ENCODE data around the gene TTC14. TPM values are rescaled to one million over a fixed set of nuclear protein-coding genes. Genes with fewer than 3 reads are reported as not detected.
"Not testable (repeated sequence)": the region's sequence is repeated elsewhere in the genome, so short reads cannot be mapped to it uniquely, and the experiment has no call there.

The TTC14 gene
- polyA plus RNA-seq, 2 of the 4 experiments (the other 2 are of a cell fraction), result 16.4 to 43.7 TPM

DNA sequence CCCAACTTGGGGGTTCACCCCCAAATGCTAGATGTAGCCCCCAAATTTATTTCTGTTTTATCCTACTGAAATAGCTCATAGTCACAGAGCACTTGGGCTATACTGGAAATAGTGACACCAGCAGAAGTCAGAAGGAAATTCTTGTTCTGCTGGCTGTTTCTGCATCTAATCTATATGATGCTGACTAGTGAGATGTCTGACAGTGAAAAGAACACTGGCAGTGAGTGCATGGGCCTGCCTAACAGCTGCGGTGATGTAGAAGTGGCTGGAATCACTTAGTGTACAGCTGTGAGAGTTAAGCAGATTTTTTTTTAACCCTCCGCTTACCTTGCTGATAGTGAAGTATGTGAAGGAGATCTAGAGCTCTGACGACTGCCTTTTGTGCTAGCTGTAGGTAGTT, 14.0 kb downstream of the TTC14 start (continued):
- TF ChIP-seq, protein P1, sequence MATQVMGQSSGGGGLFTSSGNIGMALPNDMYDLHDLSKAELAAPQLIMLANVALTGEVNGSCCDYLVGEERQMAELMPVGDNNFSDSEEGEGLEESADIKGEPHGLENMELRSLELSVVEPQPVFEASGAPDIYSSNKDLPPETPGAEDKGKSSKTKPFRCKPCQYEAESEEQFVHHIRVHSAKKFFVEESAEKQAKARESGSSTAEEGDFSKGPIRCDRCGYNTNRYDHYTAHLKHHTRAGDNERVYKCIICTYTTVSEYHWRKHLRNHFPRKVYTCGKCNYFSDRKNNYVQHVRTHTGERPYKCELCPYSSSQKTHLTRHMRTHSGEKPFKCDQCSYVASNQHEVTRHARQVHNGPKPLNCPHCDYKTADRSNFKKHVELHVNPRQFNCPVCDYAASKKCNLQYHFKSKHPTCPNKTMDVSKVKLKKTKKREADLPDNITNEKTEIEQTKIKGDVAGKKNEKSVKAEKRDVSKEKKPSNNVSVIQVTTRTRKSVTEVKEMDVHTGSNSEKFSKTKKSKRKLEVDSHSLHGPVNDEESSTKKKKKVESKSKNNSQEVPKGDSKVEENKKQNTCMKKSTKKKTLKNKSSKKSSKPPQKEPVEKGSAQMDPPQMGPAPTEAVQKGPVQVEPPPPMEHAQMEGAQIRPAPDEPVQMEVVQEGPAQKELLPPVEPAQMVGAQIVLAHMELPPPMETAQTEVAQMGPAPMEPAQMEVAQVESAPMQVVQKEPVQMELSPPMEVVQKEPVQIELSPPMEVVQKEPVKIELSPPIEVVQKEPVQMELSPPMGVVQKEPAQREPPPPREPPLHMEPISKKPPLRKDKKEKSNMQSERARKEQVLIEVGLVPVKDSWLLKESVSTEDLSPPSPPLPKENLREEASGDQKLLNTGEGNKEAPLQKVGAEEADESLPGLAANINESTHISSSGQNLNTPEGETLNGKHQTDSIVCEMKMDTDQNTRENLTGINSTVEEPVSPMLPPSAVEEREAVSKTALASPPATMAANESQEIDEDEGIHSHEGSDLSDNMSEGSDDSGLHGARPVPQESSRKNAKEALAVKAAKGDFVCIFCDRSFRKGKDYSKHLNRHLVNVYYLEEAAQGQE (IDR thresholded peaks at IDR 0.05), result no peak

DNA sequence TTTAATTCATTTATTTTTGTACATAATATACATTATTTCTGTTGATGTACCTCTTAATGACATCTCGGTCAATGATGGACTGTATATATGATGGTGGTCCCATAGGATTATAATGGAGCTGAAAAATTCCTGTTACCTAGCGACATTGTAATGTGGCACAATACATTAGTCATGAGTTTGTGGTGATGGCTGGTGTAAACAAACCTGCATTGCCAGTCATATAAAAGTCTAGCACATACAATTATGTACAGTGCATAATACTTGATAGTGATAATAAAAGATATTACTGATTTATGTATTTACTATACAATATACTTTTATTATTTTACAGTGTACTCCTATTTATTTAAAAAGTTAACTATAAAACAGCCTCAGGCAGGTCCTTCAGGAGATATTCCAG, 15.1 kb downstream of the TTC14 start:
- FAIRE-seq, result no peak
- Histone ChIP-seq H3K4me2 (no peak overlapping the region), H3K9me3 (no peaks in the 10 kb centered on the region), H3K4me1 (no peaks in the 10 kb centered on the region), H3K27ac (no peak overlapping the region), H3K4me3 (no peak overlapping the region)
- CTCF ChIA-PET, result no interaction called here
- WGBS (ENCODE audit: missing lambda C conversion rate), result 96% methylated on average over 2 of the region's 2 CpGs
- no peak for ATAC-seq
- POLR2A ChIA-PET, result no interaction called here
- no peak for DNase-seq (ENCODE audit: low read depth in 1 of 2, low spot score in 1 of 2)
- TF ChIP-seq RARB (CRISPR knock-in tag; IDR thresholded peaks at IDR 0.05), result no peak
- no peak for TF ChIP-seq FOSB (CRISPR knock-in tag; IDR thresholded peaks at IDR 0.05)
- TF ChIP-seq, protein P2, sequence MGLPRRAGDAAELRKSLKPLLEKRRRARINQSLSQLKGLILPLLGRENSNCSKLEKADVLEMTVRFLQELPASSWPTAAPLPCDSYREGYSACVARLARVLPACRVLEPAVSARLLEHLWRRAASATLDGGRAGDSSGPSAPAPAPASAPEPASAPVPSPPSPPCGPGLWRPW (IDR thresholded peaks at IDR 0.05), result no peak
- TF ChIP-seq E2F6 (IDR thresholded peaks at IDR 0.05; ENCODE audit: borderline replicate concordance, low read depth), result no peak
- TF ChIP-seq BHLHE40 (IDR thresholded peaks at IDR 0.05; ENCODE audit: low read depth, low read length), result no peak
- TF ChIP-seq HOXB13 (CRISPR knock-in tag; IDR thresholded peaks at IDR 0.05; ENCODE audit: low read depth), result no peak
- TF ChIP-seq, protein P3, sequence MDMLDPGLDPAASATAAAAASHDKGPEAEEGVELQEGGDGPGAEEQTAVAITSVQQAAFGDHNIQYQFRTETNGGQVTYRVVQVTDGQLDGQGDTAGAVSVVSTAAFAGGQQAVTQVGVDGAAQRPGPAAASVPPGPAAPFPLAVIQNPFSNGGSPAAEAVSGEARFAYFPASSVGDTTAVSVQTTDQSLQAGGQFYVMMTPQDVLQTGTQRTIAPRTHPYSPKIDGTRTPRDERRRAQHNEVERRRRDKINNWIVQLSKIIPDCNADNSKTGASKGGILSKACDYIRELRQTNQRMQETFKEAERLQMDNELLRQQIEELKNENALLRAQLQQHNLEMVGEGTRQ (IDR thresholded peaks at IDR 0.05), result no peak

GRCh38 chr3:180618563-180618962, 16.6 kb downstream of the TTC14 start:
- H3K9me3 ChIP-seq; POLR2A ChIA-PET; CTCF ChIA-PET; ATAC-seq; H3K4me2 ChIP-seq; FAIRE-seq; DNase-seq (ENCODE audit: low read depth in 1 of 2, low spot score in 1 of 2); H3K4me3 ChIP-seq; H3K4me1 ChIP-seq; H3K27ac ChIP-seq: not testable (repeated sequence)
- 96% methylated on average over 2 of the region's 2 CpGs for WGBS (ENCODE audit: missing lambda C conversion rate)

- Histone ChIP-seq H3K9me3 (no peaks in the 10 kb centered on the region), H3K4me1 (no peaks in the 10 kb centered on the region), H3K4me3 (no peak overlapping the region), H3K27ac (no peak overlapping the region), H3K4me2 (no peak overlapping the region)
- ATAC-seq (no peak), DNase-seq (ENCODE audit: low read depth in 1 of 2, low spot score in 1 of 2) (no peak), FAIRE-seq (no peak)
- POLR2A ChIA-PET, result no interaction called here
- WGBS (ENCODE audit: missing lambda C conversion rate), result 85% methylated on average over 2 of the region's 2 CpGs
- CTCF ChIA-PET, result no interaction called here
- TF ChIP-seq TP53 (CRISPR knock-in tag; IDR thresholded peaks at IDR 0.05) (no peak), RFX5 (IDR thresholded peaks at IDR 0.05) (no peak), GATA3 (IDR thresholded peaks at IDR 0.05; ENCODE audit: borderline replicate concordance) (no peak), HOXB5 (CRISPR knock-in tag; IDR thresholded peaks at IDR 0.05) (no peak), FOXS1 (CRISPR knock-in tag; IDR thresholded peaks at IDR 0.05) (no peak), NR3C1 (IDR thresholded peaks at IDR 0.05) (no peak), ZFP36 (IDR thresholded peaks at IDR 0.05; ENCODE audit: borderline replicate concordance, partially characterized antibody) (no peak), CBX8 (IDR thresholded peaks at IDR 0.05) (no peak), MYC (IDR thresholded peaks at IDR 0.05; ENCODE audit: borderline replicate concordance, low read length) (no peak), SREBF2 (IDR thresholded peaks at IDR 0.05) (no peak)
Measured at GRCh38 chr3:180619723-180620122, 17.8 kb downstream of the TTC14 start.
